Measurements from ENCODE around the gene MAFF.

- TF ChIP-seq CTCF (IDR thresholded peaks at IDR 0.05; ENCODE audit: low read depth, low read length) (no peak), EZH2phosphoT487 (IDR thresholded peaks at IDR 0.05; ENCODE audit: low read depth) (no peak)
Measured at GRCh38 chr22:38213990-38214301, 12.2 kb downstream of the MAFF start.

Measured in OCI-LY3 (cell line).